AG04450 (cell line): ENCODE results near the gene ATP6AP2. TPM values are rescaled to one million over a fixed set of nuclear protein-coding genes. Genes with fewer than 3 reads are reported as not detected.

ENCODE experiments used
- CTCF ChIA-PET: fragments of 300-600, 350-600 bp; formaldehyde crosslinking; extraction: SDS; loops from one replicate; lab custom pipeline; 2022; ENCODE audit warnings: antibody characterized with exemption, inconsistent platforms; lab: Charles Lee
- POLR2A ChIA-PET: fragments of 350-600 bp; formaldehyde crosslinking; extraction: SDS; loops from one replicate; lab custom pipeline; 2021; ENCODE audit warnings: antibody characterized with exemption, inconsistent platforms; lab: Yijun Ruan, JAX
- DNase-seq: peaks from one replicate; pipeline ENCODE4 v3.0.0-alpha.2; 2011; ENCODE audit warnings: low read depth, low spot score
- H3K27ac ChIP-seq: one replicate; pipeline ENCODE4 v1.5.1; 2012; ENCODE audit warnings: low read depth, low read length, control low read depth
- H3K27me3 ChIP-seq: one replicate; pipeline ENCODE4 v1.6.0; 2012; ENCODE audit warnings: low read length; ENCODE audit not compliant: control insufficient read depth, insufficient read depth
- H3K4me3 ChIP-seq: 2 replicates; pipeline ENCODE4 v1.5.1; 2011; ENCODE audit warnings: mild to moderate bottlenecking, low read depth, low read length, control low read depth
- H3K9me3 ChIP-seq: 2 replicates; pipeline ENCODE4 v1.5.1; 2012; ENCODE audit warnings: low read length; ENCODE audit not compliant: control insufficient read depth, insufficient read depth
- CTCF ChIP-seq: IDR thresholded peaks from 2 replicates; pipeline ENCODE4 v1.5.1; 2011; ENCODE audit warnings: low read depth, low read length, control low read depth, inconsistent platforms
- polyA plus RNA-seq: library from polyadenylated mRNA; depleted of rRNA; stranded (reverse); fragments of >200 nt; gene quantifications from 2 replicates; pipeline ENCODE4 v1.2.3, GENCODE V29; 2011

The ATP6AP2 gene
- polyA plus RNA-seq, 1 experiment: 379 TPM

- Histone ChIP-seq H3K4me3 (no peak overlapping the region), H3K27me3 (no peaks in the 10 kb centered on the region), H3K9me3 (no peaks in the 10 kb centered on the region), H3K27ac (no peak overlapping the region)
- CTCF ChIA-PET: no interaction called here
- POLR2A ChIA-PET: no interaction called here
- TF ChIP-seq CTCF: no peak
- DNase-seq: no peak
These were observed 51.4 kb downstream of the ATP6AP2 start for GRCh38 chrX:40632199-40632598.

GRCh38 chrX:40637687-40638086 lies 56.9 kb downstream of the ATP6AP2 start:
- Histone ChIP-seq H3K9me3 (no peaks in the 10 kb centered on the region), H3K27ac (no peak overlapping the region), H3K4me3 (no peak overlapping the region), H3K27me3 (no peaks in the 10 kb centered on the region)
- no peak for TF ChIP-seq CTCF
- POLR2A ChIA-PET: no interaction called here
- CTCF ChIA-PET: no interaction called here
- no peak for DNase-seq

- no peak for DNase-seq
- no peak overlapping the region for H3K27ac ChIP-seq
- ChIA-PET CTCF (interaction anchor here (2.7 kb wide), 1 partner anchor 100 kb away, joined by 10 read pairs; no protein-coding TSS in a partner anchor), POLR2A (no interaction called here)
- H3K27me3 ChIP-seq: no peaks in the 10 kb centered on the region
- peak overlapping the region; percentile 54; the same call in 1 of the 2 replicates for H3K4me3 ChIP-seq
- H3K9me3 ChIP-seq: no peaks in the 10 kb centered on the region
- no peak for TF ChIP-seq CTCF
These were observed 63.4 kb downstream of the ATP6AP2 start for GRCh38 chrX:40644176-40644575.

GRCh38 chrX:40644821-40645358 lies 64.1 kb downstream of the ATP6AP2 start:
- Histone ChIP-seq H3K27ac (peak overlapping the region; percentile 61), H3K9me3 (no peaks in the 10 kb centered on the region), H3K27me3 (no peaks in the 10 kb centered on the region), H3K4me3 (peak overlapping the region; percentile 54)
- POLR2A ChIA-PET: no interaction called here
- no peak for TF ChIP-seq CTCF
- DNase-seq: no peak
- CTCF ChIA-PET: interaction anchor here (2.7 kb wide), 1 partner anchor 101 kb away, joined by 10 read pairs; no protein-coding TSS in a partner anchor

GRCh38 chrX:40646489-40647306 lies 65.9 kb downstream of the ATP6AP2 start:
- H3K27ac ChIP-seq: peak overlapping the region; percentile 31
- H3K4me3 ChIP-seq: peak overlapping the region; percentile 69
- no peak for DNase-seq
- no peaks in the 10 kb centered on the region for H3K9me3 ChIP-seq
- CTCF ChIA-PET: interaction anchor here (1.0 to 1.6 kb wide), 2 partner anchors 103 to 468 kb away, joined by 3 to 8 read pairs; no protein-coding TSS in a partner anchor
- TF ChIP-seq CTCF: no peak
- H3K27me3 ChIP-seq: no peaks in the 10 kb centered on the region
- POLR2A ChIA-PET: interaction anchor here (1.2 kb wide), 1 partner anchor 438 kb away, joined by 3 read pairs; the partner anchor contains the start of gene USP9X
